GM10266 (cell line): Measurements from ENCODE around the gene FOXD3.
"Not testable (repeated sequence)": the region's sequence is repeated elsewhere in the genome, so short reads cannot be mapped to it uniquely, and the experiment has no call there.

Experiments
- DNase-seq: peaks from one replicate; pipeline ENCODE4 v3.0.0; 2012; ENCODE audit errors: extremely low spot score
- TF ChIP-seq, protein P1 (sequence below): IDR thresholded peaks from 2 replicates; pipeline ENCODE4 v1.5.1; 2012; ENCODE audit warnings: mild to moderate bottlenecking, low read depth; ENCODE audit not compliant: control insufficient read depth, insufficient read depth; ENCODE audit errors: missing control alignments

The FOXD3 gene

DNA sequence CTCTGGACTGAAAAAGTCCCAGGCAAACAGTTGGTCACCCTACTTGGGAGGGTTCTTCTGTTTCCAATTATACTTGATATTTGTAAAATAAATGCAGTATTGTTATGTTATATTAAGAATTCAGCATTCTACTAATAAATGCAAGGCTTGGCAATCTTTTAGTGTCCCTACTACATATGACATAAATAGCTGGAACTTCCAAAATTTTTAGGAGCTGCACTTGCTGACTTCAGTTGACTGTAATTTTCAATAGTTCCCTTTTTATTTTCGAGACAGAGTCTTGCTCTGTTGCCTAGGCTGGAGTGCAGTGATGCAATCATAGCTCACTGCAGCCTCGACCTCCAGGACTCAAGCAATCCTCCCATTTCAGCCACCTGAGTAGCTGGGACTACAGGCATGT lies 20.0 kb downstream of the FOXD3 start:
- TF ChIP-seq, protein P1, sequence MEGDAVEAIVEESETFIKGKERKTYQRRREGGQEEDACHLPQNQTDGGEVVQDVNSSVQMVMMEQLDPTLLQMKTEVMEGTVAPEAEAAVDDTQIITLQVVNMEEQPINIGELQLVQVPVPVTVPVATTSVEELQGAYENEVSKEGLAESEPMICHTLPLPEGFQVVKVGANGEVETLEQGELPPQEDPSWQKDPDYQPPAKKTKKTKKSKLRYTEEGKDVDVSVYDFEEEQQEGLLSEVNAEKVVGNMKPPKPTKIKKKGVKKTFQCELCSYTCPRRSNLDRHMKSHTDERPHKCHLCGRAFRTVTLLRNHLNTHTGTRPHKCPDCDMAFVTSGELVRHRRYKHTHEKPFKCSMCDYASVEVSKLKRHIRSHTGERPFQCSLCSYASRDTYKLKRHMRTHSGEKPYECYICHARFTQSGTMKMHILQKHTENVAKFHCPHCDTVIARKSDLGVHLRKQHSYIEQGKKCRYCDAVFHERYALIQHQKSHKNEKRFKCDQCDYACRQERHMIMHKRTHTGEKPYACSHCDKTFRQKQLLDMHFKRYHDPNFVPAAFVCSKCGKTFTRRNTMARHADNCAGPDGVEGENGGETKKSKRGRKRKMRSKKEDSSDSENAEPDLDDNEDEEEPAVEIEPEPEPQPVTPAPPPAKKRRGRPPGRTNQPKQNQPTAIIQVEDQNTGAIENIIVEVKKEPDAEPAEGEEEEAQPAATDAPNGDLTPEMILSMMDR = no peak
- no peak for DNase-seq

DNA sequence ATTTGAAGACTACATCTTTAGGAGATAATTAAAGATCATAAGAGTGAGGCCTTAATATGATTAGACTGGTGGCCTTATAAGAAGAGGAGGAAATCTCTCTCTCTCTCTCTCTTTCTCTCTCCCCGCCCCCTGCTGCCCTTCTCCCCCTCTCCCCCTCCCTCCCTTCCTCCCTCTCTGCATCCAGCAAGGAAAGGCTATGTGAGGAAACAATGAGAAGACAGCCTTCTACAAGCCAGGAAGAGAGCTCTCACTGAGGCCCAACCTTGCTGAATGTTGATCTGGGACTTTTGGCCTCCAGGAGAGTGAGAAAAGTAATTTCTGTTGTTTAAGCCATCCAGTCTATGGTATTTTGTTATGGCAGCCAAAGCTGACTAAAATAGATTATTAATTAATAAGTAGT lies 21.6 kb downstream of the FOXD3 start:
- no peak for DNase-seq
- TF ChIP-seq, protein P1 = no peak

DNA sequence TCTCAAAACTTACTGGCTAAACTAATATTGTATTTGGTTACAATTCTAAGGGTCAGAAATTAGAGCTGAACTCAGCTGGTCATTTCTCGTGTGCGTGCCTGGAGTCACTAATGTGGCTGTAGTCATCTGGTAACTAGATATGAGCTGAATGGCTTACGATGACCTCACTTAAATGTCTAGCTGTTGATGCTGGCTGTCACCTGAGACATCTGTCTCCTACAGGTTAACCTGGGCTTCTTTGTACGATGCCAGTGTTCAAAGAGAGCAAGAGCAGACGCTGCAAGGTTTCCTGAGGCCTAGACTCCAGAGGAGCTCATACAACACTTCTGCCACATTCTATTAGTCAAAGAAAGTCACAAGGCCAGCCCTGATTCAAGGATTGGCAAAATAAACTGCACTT lies 28.0 kb downstream of the FOXD3 start:
- TF ChIP-seq, protein P1 = no peak
- no peak for DNase-seq

DNA sequence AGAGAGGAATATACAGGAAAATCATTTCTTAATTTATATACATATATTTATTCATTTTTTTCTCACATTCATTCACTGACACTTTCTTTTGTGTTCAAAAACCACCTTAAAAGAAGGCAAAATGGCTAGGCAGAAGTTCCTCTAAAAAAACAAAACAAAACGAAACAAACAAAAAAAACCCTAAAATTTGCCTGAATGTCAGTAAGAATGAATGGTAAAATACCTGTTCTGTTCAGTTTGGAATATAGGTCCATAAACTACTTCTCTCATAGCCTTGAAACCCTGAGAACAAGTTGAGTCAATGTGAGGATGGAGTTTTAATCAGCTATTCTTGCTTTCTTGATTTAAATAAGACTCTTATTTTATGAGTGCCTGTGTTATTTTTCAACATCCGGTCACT lies 30.4 kb downstream of the FOXD3 start:
- DNase-seq = no peak

DNA sequence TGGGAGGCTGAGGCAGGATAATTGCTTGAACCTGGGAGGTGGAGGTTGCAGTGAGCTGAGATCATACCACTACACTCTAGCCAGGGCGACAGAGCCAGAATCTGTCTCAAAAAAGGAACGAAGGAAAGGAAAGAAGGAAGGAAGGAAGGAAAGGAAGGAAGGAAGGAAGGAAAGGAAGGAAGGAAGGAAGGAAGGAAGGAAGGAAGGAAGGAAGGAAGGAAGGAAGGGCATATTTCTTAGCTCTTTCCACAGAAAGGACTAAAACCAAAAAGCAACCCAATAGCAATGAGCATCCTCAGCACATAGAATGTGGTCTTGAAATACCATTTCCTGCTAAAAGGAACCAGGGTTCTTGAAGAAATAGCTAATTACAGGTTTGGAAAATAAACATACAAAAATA lies 33.9 kb downstream of the FOXD3 start:
- DNase-seq = not testable (repeated sequence)

More for the DNA sequence above, 30.4 kb downstream of the FOXD3 start:
- TF ChIP-seq, protein P1 = no peak

DNA sequence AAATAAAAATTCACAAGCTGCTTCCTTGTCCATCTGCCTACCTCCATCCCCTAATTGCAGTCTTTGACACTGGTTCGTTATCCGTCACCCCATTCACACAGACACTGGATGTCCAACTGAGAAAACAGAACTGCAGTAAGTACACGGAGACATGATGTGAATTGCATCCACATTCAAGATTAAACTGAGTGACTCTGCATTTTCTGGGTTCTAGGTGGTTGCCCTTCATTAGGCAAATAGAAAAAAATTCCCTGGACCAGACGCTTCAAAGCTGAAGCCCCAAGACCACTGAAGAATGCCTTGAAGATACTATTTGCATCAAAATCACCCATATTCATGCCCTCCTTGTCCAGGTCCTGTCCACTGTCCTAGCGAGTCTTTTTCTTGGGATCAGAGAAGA lies 37.2 kb downstream of the FOXD3 start:
- DNase-seq = no peak
- TF ChIP-seq, protein P1 = no peak

DNA sequence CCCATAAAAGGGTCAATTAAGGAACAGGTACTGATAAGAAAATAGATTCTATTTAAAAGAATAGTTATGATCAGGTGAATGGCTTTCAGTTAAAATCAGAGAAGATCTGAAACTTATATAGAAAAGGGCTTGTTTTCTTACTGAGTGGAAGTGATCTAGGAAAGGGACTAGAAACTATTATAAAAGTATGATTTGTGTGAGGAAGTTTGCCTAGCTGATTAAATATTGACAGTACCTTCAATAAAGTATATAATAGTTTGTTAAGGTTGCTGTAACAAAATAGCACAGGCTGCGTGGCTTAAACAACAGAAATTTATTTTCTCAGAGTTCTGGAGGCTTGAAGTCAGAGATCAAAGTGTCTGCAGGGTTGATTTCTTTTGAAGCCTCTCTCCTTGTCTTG lies 39.7 kb downstream of the FOXD3 start:
- TF ChIP-seq, protein P1 = no peak

DNA sequence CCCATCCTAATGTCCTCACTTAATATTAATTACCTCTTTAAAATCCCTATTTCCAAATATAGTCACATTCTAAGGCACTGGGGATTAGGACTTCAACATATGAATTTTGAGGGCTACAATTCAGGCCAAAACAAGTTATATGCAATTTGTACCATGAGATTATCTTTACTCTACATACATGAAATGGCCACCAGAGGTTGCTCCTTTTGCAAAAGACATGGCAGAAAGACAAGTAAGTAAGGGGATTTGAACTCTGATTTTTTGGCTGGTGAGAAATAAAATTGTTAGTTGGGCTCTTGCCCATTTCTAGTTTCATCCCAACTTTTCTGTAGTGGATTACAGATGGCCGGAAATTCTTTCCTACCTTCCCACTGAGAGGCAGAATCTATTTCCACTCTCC lies 40.2 kb downstream of the FOXD3 start:
- no peak for DNase-seq
- TF ChIP-seq, protein P1 = no peak

More for the DNA sequence above, 39.7 kb downstream of the FOXD3 start:
- no peak for DNase-seq
